DOHH2 (cell line): ENCODE measurements around the gene DIP2B.

Experiments used
- EZH2phosphoT487 ChIP-seq: fragments of 200-600 bp; sonication (generic); IDR thresholded peaks from 2 replicates; pipeline ENCODE4 v1.6.1; 2017; ENCODE audit warnings: borderline replicate concordance, mild to moderate bottlenecking, antibody characterized with exemption, low read length, moderate library complexity, mixed read lengths
- TF ChIP-seq, protein P1 (sequence below): fragments of 200-600 bp; sonication (generic); IDR thresholded peaks from one replicate; pipeline ENCODE4 v1.5.1; 2014; ENCODE audit warnings: antibody characterized with exemption, mild to moderate bottlenecking, low read depth, low read length; ENCODE audit not compliant: poor library complexity, severe bottlenecking

DNA sequence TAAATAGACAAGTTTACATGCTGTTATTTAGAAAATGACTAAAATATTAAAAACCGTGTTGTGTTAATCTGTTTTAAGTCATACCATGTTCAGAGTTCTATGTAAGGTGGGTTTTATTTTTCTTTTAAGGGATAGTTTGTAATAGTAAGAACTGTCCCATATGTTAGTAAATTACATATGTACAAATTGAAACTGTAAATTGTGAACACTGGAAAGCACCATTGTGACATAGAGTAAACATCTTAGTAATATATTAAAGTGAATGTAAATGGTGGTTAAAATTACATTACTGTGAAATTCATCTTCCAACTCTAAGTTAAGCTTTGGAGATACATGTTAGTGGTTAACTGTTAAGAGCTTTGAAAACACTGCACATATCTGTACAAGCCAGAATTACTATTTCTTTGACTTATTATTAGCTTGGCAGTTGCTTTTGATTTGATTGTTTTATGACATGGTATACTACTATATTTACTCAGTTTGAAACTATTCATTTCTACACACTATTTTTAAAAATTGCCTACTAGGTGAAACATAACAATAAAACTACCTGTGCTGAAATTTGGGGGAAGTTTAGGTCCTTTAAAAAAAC lies 27.4 kb upstream of the DIP2B start:
- TF ChIP-seq, protein P1, sequence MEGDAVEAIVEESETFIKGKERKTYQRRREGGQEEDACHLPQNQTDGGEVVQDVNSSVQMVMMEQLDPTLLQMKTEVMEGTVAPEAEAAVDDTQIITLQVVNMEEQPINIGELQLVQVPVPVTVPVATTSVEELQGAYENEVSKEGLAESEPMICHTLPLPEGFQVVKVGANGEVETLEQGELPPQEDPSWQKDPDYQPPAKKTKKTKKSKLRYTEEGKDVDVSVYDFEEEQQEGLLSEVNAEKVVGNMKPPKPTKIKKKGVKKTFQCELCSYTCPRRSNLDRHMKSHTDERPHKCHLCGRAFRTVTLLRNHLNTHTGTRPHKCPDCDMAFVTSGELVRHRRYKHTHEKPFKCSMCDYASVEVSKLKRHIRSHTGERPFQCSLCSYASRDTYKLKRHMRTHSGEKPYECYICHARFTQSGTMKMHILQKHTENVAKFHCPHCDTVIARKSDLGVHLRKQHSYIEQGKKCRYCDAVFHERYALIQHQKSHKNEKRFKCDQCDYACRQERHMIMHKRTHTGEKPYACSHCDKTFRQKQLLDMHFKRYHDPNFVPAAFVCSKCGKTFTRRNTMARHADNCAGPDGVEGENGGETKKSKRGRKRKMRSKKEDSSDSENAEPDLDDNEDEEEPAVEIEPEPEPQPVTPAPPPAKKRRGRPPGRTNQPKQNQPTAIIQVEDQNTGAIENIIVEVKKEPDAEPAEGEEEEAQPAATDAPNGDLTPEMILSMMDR: no peak
- TF ChIP-seq EZH2phosphoT487: no peak
